Measurements from ENCODE around the gene SMARCA2.

SMARCA2 gene

GRCh38 chr9:2110036-2110435 lies 94.9 kb downstream of the SMARCA2 start:
- no peaks in the 10 kb centered on the region for H4K20me1 ChIP-seq (ENCODE audit: insufficient read depth)
- H3K79me2 ChIP-seq (ENCODE audit: insufficient read depth, low read depth), result no peaks in the 10 kb centered on the region
- TF ChIP-seq CTCF (conservative IDR thresholded peaks at IDR 0.05; ENCODE audit: low read depth, low read length), result no peak
- peaks cover 7% of the 10 kb centered on the region; the same call in 1 of the 2 replicates for H3K36me3 ChIP-seq (ENCODE audit: insufficient read depth)
- no peak overlapping the region for H3K27ac ChIP-seq
- H3K4me2 ChIP-seq, result no peak overlapping the region
- H3K9ac ChIP-seq, result no peak overlapping the region
- H3K27me3 ChIP-seq (ENCODE audit: insufficient read depth, low read depth), result no peaks in the 10 kb centered on the region
- no peak overlapping the region for H3K4me3 ChIP-seq (IDR thresholded peaks at IDR 0.05; ENCODE audit: insufficient read depth, low read depth, low read length)
- H3K4me1 ChIP-seq (ENCODE audit: low read depth, poor library complexity, severe bottlenecking), result no peaks in the 10 kb centered on the region
- H2AFZ ChIP-seq (ENCODE audit: low read depth), result no peak overlapping the region

GRCh38 chr9:2116073-2116472 lies 100.9 kb downstream of the SMARCA2 start:
- Histone ChIP-seq H3K9ac (no peak overlapping the region), H3K4me3 (IDR thresholded peaks at IDR 0.05; ENCODE audit: insufficient read depth, low read depth, low read length) (no peak overlapping the region), H3K4me1 (ENCODE audit: low read depth, poor library complexity, severe bottlenecking) (no peaks in the 10 kb centered on the region), H3K36me3 (ENCODE audit: insufficient read depth) (no peaks in the 10 kb centered on the region; the same call in 1 of the 2 replicates), H2AFZ (ENCODE audit: low read depth) (no peak overlapping the region), H4K20me1 (ENCODE audit: insufficient read depth) (no peaks in the 10 kb centered on the region), H3K27ac (no peak overlapping the region), H3K27me3 (ENCODE audit: insufficient read depth, low read depth) (no peaks in the 10 kb centered on the region), H3K4me2 (no peak overlapping the region), H3K79me2 (ENCODE audit: insufficient read depth, low read depth) (no peaks in the 10 kb centered on the region)
- peak; percentile 60 for TF ChIP-seq CTCF (conservative IDR thresholded peaks at IDR 0.05; ENCODE audit: low read depth, low read length)

GRCh38 chr9:2117527-2117926 lies 102.4 kb downstream of the SMARCA2 start:
- Histone ChIP-seq H3K27ac (no peak overlapping the region), H3K4me1 (ENCODE audit: low read depth, poor library complexity, severe bottlenecking) (no peaks in the 10 kb centered on the region), H3K79me2 (ENCODE audit: insufficient read depth, low read depth) (no peaks in the 10 kb centered on the region), H3K4me2 (no peak overlapping the region), H2AFZ (ENCODE audit: low read depth) (no peak overlapping the region), H3K27me3 (ENCODE audit: insufficient read depth, low read depth) (no peaks in the 10 kb centered on the region), H3K9ac (no peak overlapping the region), H3K36me3 (ENCODE audit: insufficient read depth) (0 out of 2 replicates have a peak, but pooled peaks cover 4% of the 10 kb centered on the region), H4K20me1 (ENCODE audit: insufficient read depth) (no peaks in the 10 kb centered on the region), H3K4me3 (IDR thresholded peaks at IDR 0.05; ENCODE audit: insufficient read depth, low read depth, low read length) (no peak overlapping the region)
- TF ChIP-seq CTCF (conservative IDR thresholded peaks at IDR 0.05; ENCODE audit: low read depth, low read length), result no peak

GRCh38 chr9:2119566-2119965 lies 104.4 kb downstream of the SMARCA2 start:
- H3K9ac ChIP-seq, result no peak overlapping the region
- no peak overlapping the region for H2AFZ ChIP-seq (ENCODE audit: low read depth)
- H3K27ac ChIP-seq, result no peak overlapping the region
- no peaks in the 10 kb centered on the region for H4K20me1 ChIP-seq (ENCODE audit: insufficient read depth)
- no peak overlapping the region for H3K4me2 ChIP-seq
- TF ChIP-seq CTCF (conservative IDR thresholded peaks at IDR 0.05; ENCODE audit: low read depth, low read length), result no peak
- 0 out of 2 replicates have a peak, but pooled peaks cover 4% of the 10 kb centered on the region for H3K36me3 ChIP-seq (ENCODE audit: insufficient read depth)
- no peak overlapping the region for H3K4me3 ChIP-seq (IDR thresholded peaks at IDR 0.05; ENCODE audit: insufficient read depth, low read depth, low read length)
- H3K79me2 ChIP-seq (ENCODE audit: insufficient read depth, low read depth), result no peaks in the 10 kb centered on the region; the same call in 1 of the 2 replicates
- no peaks in the 10 kb centered on the region for H3K4me1 ChIP-seq (ENCODE audit: low read depth, poor library complexity, severe bottlenecking)
- H3K27me3 ChIP-seq (ENCODE audit: insufficient read depth, low read depth), result no peaks in the 10 kb centered on the region
